Stimulated activated CD4-positive, alpha-beta T cell treated with anti-CD3 and anti-CD28 coated beads, Interleukin-15, amount 100 ng/mL, for 24 hours (primary cell): ENCODE results near the gene SEMA5A.

ENCODE experiments used
- DNase-seq: peaks from one replicate; pipeline ENCODE4 v3.0.0-alpha.2; 2020

SEMA5A gene

GRCh38 chr5:9314558-9314957 lies 231.3 kb downstream of the SEMA5A start:
- DNase-seq, result no peak

DNA sequence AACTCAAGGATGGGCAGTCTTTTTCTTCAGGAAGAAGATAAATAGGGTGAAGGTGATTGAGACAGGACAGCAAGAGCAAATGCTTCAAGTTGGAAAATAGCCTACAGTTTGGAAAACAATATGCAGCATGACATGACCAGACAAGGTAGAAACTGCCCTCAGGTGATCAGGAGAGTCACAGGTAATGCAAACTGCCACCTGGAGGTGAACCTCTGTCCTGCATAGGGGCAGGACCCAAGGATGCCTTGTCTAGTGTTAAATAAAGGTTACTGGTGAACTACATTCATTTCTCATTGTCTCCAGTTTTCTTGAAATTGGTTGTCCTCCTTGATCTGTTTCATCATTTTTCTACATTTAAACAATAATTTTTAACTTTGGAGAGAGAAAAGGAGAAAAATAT lies 232.1 kb downstream of the SEMA5A start:
- no peak for DNase-seq

DNA sequence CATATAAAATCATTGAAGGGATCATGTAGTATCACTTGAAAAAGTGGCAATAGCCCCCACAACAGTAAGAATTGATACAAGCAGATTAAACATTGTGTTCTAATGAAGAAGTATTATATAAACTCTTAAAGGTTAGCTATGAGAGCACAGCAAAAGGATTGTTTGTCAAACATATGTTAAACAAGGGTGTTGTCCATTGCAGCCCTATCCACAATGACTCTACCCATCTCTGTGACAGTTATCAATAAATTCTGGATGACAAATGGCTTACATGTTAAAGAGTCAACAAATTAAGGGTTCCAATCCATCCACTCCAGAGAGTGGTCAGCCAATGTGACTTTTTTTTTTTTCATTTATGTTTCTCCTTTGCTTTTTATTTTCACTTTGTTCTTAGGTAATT lies 238.7 kb downstream of the SEMA5A start:
- no peak for DNase-seq

- DNase-seq, result no peak
Measured at GRCh38 chr5:9302218-9302617, 243.7 kb downstream of the SEMA5A start.

- no peak for DNase-seq
Measured at GRCh38 chr5:9301200-9301599, 244.7 kb downstream of the SEMA5A start.

- DNase-seq, result no peak
Measured at GRCh38 chr5:9297134-9297533, 248.7 kb downstream of the SEMA5A start.

DNA sequence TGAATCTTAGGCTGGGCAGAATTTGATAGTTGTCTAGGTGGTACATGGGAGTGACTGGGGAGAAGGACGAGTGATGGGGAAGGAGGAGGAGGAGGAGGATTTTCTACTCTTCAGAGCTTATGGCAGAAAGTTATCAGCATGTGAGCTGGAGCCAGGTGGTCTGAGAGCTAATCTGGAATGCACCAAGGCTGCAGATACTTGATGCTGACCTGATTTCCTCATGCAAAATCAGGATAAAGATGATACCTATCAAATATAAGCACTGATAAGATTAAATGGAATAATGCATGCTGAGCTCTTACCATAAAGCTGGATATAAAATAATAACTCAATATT lies 250.4 kb downstream of the SEMA5A start:
- DNase-seq, result no peak

- DNase-seq, result no peak
Measured at GRCh38 chr5:9294793-9295465, 250.9 kb downstream of the SEMA5A start.

- no peak for DNase-seq
Measured at GRCh38 chr5:9288234-9288633, 257.6 kb downstream of the SEMA5A start.

GRCh38 chr5:9284781-9285307 lies 261.0 kb downstream of the SEMA5A start:
- DNase-seq, result no peak

DNA sequence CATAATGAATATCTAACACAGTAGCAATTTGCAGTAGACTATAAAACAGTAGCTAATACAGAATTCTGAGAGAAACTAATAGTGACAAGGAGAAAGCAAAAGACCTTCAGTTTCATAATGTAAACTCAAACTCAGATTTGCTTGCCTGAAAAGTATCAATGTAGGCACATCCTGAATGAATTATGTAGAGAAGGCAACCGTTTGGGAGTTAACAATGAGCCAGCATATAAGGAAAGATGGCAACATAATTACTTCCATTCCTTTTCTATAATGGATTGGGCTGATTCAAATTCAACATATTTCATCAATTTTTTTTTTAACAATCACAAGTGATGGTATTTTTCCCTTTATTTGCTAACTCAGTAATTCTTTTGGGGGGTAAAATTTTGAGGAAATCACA lies 261.6 kb downstream of the SEMA5A start:
- no peak for DNase-seq

DNA sequence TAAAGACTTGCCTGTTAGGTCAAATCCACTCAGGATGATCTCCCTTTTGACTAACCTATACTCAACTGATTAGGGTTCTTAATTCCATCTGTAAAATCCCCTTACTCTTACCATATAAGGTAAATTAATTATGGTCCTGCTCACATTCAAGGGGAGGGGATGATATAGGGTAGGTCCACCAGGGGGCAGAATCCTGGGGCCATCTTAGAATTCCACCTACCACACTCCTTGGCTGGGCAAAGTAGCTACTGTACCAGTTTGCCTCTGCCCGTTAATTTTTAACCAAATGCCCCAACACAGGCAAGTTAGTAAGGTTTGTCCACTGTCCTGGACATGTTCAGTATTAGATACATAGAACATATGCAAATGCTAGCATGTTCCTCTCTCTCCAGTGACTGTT lies 262.4 kb downstream of the SEMA5A start:
- no peak for DNase-seq

GRCh38 chr5:9283021-9283420 lies 262.9 kb downstream of the SEMA5A start:
- no peak for DNase-seq

- no peak for DNase-seq
Measured at GRCh38 chr5:9282211-9282610, 263.7 kb downstream of the SEMA5A start.

GRCh38 chr5:9279774-9280173 lies 266.1 kb downstream of the SEMA5A start:
- DNase-seq, result no peak

DNA sequence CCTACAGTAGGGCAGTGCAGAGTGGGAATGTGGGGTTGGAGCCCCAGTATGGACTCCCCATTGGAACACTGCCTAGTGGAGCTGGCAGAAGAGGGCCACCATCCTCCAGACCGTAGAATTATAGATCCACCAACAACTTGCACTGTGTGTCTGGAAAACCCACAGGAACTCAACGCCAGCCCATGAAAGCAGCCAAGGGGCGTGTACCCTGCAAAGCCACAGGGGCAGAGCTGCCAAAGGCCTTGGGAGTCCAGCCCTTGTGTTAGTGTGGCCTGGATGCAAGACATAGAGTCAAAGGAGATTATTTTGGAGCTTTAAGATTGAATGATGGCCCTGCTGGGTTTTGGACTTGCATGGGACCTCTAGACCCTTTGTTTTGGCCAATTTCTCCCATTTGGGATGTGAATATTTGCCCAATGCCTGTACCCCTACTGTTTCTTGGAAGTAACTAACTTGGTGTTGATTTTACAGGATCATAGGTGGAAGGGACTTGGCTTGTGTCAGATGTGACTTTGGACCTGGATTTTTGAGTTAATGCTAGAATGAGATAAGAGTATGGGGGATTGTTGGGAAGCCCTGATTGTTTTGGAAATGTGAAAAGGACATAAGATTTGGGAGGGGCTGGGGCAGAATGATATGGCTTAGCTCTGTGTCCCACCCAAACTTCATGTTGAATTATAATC lies 266.8 kb downstream of the SEMA5A start:
- no peak for DNase-seq

DNA sequence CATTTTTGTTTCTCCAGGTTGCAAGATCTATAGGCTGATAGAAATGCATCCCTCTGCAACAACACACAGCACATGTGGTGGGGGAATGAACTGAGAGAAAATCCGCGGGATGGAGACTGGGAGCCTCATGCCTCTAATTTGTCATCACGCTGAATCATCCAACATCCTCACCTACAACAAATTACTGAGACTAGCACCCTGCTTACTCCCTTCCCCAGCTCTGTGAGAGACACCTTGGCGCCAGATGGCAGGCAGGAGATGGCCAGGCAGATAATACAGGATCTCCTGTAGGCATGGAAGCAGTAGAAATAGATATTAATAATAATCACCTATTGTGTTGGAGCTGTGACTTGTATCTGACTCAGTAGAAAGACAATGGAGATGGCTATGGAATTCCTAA lies 276.9 kb downstream of the SEMA5A start:
- DNase-seq, result no peak

DNA sequence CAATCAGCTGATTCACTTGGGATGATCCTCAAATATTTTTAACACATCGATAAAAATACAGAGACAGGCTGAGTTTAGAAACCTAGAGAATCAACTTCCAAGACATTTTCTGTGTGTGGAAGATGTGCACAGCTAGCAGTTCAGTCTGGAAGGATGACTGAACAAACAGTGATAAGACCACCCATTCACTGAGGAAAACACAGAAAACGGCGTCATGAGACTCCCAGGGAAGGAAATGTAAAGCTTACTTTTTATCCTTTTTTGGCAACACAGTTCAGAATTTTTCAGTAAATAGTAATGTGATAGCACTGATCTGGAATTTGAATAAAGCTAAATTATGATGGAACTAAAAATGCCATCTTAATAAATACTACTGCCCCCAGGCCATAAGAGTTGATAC lies 277.6 kb downstream of the SEMA5A start:
- DNase-seq, result no peak

- DNase-seq, result no peak
Measured at GRCh38 chr5:9265441-9266287, 280.2 kb downstream of the SEMA5A start.

GRCh38 chr5:9264301-9264700 lies 281.6 kb downstream of the SEMA5A start:
- DNase-seq, result no peak

DNA sequence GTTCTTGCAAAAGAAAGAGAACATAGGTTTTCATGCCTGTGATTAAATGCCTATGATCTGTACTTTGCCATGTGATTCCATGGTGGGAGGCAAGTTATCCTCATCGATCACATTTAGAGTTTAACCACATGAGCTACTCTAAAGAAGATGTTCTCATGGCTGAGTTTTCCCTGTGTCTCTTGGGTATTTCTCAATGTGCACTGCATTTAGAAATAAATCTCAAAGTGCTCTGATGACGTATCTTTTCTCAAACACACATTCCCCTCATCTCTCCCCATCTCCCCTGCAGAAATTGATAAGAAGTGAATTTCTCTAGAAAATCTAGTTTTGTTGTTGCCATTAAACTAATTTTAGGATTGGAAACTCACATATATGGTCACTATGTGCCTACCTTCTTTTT lies 282.2 kb downstream of the SEMA5A start:
- DNase-seq, result no peak

- DNase-seq, result no peak
Measured at GRCh38 chr5:9251379-9251980, 294.4 kb downstream of the SEMA5A start.

GRCh38 chr5:9249231-9249630 lies 296.6 kb downstream of the SEMA5A start:
- DNase-seq, result no peak
